HG03521 (cell line): ENCODE data around the gene SCD5.

Experiments used
- ATAC-seq: cut with Tn5 transposase; IDR thresholded peaks from one replicate; pipeline ENCODE4 v1.9.1; 2021; ENCODE audit warnings: mild to moderate bottlenecking, moderate library complexity; ENCODE audit not compliant: unreplicated experiment

SCD5 gene

DNA sequence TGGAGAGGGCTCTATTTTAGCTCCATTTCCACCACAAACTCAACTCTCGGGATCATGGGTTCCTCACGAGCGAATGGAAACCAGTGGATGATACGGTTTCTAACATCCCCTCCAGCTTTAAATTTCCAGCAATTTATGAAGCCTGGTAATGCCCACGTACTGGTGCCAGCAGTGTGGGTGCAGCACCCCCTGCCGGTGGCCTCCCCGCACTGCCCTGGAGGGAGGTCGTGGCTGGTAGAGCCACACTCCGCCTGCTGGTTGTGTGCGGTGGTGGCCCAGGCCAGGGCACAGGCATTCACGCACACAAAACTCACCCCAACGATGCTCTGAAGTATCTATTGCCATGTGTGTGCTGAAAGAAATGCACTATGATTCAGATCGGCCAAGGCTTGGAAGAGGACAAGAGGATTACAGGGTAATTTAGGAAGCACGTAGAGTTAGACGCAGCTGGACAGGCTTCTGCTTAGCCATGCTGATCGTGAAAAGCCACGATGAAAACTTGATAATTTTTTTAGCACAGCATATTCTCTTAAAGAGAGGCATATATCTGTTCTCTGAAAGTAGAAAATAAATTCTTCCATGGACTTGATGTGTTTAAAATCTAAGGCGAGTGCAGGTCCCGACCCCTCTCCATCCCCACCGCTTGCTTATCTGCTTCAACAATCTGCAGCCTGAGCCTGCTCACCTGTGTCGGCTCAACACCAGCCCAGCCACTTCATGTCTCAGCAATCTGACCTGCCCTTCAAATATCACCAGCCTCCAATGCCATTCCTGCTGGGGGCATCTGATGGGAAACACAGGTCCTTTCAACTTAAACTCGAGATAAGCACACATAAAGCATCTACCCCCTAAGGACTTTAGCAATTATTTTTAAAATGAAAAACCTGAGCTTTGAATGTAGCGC, 59.1 kb downstream of the SCD5 start:
- peak; percentile 99 for ATAC-seq

DNA sequence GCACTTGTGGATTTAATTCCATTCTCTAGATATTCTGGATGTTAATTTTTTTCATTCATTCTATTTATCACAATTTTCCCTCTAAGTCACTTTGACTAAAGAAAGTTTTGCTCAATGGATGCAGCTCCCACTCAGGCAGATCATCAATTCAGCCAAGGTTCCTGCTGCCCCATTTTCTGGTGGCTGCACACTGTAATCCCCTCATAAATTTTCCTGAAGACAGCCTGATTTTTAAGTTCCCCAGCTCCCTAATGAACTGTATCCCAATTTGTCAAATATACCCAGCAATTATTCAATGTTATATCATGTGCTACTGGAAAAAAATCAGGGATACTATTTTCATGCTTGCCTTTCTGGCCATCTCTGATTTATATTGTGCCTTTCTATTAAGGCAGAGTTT, 61.2 kb downstream of the SCD5 start:
- no peak for ATAC-seq

DNA sequence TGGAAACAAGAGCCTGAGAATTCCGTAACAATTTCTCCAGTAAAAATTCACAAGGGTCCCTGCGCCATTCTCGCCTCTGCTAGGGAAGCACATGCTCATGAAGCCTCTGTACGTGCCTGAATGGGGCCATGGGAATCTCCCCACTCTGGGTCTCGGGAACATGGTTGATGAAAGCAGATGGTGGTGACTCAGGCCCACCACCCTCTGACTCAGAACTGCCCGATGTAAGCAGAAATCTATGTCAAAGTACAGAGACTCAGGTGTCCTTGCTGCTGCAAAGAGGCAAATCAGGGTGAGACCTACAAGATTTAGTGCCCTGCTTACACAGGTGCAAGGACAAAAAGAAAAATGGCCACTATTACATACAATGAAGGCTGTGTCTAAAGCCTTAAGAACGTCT, 65.0 kb downstream of the SCD5 start:
- no peak for ATAC-seq

DNA sequence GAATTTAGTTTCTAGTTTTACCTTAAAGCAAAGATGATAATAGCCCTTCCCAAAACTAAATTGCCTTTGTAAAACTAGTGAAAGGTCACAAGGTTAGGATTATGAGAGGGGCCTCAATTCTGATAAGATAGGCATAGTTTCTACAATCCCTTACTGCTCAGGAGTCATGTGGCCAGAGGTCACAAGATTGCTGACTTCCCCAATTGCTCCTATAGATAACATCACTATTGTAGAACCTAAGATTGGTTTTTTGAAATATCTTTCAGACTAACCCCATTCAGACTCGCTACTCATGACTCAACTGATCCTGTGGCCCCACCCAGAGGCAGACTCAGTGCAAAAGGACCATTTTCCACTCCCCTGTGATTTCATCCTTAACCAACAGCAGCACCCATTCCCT, 70.3 kb downstream of the SCD5 start:
- ATAC-seq: no peak

DNA sequence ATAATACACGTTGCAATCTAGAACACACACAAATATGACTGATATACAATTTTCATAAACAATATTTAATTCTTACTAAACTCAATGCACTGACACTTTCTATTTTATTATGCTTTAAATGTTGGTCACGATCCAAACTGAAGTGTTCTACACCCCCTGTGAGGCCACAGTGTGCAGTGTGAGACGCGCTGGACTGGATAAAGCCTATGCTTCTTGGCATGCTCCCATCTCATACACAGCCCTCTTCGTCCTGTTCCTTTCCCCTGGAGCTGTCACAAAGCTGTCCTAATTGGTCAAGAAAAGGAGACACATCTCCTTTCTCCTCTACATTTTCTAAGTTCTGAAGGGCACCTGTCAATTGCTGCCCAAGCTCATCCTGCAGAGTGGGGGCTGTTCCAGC, 72.0 kb downstream of the SCD5 start:
- ATAC-seq: no peak

DNA sequence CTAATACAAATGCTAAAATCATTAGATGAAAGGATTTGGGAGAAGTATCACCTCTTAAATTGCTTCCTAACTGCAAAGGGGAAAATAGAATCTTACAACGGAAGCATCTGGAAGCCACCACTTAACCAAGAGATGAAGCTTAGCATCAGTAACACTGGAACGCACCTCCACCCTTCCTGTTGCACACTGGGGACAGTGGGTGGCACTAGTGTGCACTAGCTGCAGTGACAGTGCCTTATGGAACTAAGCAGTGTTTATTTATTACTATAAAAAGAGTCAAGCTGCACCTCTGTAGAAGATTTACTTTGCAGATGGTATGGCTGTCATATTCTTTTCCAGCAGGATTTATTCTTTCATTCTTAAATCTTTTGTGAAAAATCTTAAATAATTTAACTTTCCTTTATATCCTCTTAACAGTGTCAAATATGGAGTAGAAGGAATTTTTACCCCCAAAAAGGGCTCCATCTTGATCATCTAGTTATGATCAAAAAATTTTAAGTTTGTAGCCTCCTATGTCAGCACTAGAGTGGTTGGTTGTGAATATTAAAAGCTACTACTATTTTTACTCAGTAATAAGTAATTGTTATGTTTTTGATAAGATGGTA, 76.7 kb downstream of the SCD5 start:
- ATAC-seq: no peak

DNA sequence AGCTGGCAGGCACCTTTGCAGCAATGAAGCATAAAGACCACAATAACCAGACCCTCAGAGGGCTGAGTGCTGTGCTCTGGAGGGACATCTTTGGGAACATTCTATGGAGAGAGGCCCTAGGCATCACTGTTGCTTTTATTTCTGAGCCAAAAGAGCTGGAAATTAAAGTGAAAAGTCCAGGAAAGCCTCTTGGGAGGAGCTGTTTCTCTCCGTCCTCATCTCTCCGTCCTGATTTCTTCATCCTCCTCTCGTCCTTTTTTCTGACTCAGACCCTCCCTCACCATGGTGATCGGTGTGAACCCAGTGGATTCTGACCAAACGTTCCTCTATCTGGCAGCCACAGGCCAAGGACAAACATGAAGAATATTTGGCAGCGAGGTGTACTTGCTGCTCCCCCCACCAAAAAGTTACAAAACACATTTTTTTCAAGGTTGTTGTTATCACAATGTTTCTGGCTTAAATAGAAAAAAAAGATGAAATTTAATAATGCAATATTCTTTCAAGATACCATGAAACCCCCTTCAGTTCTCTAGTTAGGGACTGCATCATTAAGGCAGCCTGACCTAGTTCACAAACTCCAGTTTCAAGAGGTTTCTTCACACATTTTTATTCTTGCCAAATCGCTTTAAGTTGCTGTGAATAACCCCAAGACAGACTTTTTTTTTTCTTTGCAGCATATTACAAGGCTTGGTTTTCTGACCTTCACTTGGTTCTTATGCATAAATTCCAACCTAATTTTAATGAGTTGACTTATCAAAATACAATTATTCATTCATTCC, 80.2 kb downstream of the SCD5 start:
- no peak for ATAC-seq

DNA sequence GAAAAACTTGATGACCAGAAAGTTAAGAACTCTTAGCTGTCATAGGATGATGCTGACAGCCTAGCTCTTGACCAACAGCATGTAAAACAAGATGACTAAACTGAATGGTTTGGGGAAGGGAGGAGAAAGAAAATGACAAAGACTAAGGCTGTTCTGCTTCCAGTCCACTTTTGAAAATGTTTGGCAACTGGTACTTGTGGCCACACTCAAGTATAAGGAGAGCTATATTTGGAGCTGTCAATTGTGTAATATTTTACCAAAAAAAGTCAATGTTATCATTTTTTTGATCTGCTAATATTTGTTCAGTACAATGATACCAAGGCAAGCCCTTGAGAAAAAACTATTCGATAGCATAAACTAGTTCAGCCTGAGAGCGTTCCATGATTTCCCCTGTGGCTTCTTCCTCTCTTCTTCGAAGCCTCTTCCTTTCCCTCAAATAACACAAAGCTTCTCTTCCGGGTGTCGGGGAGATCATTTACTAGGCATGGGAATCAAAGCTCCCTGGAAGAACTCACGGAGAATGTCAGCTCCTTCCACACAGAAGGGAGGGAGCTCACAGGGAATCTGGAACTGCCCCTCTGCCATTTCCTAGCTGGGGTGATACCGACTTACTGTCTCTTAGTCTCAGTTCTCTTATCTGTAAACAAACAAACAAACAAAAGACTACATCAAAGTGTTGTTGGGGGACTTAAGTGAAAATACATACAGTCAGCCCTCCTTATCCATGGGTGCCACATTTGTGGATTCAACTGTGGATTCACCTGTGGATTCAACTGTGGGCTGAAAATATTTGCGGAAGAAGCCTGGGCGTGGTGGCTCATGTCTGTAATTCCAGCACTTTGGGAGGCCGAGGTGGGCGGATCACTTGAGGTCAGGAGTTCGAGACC, 82.6 kb downstream of the SCD5 start:
- ATAC-seq: no peak

DNA sequence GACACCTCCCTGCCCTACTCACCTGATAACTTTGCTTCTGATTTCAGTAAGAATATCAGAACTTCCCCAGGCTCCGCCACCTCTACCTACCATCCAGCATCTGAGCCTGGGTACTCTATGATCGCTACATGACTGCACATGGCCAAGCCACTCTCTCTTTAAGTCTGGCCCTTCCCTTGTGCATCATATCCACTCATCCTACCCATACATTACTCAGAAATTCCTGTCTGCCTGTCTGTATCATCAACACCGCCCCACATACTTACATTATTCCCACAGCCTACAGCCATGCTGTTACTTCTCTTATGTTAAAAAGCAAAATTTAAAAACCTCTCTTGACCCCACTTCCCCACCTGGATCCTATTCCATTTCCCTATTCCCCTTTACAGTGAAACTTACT, 84.7 kb downstream of the SCD5 start:
- no peak for ATAC-seq

DNA sequence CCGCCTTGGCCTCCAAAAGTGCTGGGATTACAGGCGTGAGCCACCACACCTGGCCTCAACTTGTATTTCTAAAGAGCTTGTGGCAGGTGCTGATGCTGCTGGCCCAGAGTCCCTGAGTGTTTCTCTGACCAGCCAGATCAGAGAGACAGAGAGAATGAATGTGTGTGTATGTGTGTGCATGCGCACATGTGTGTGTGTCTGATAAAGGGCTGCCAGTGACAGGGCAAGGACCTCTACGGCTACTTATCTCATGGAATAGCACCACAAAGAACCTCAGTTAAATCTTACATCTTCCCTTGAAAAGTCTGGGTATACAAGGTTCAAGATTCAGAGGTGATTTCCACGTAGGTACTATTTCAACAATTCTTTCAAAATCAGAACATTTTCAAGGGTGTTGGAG, 86.0 kb downstream of the SCD5 start:
- no peak for ATAC-seq

DNA sequence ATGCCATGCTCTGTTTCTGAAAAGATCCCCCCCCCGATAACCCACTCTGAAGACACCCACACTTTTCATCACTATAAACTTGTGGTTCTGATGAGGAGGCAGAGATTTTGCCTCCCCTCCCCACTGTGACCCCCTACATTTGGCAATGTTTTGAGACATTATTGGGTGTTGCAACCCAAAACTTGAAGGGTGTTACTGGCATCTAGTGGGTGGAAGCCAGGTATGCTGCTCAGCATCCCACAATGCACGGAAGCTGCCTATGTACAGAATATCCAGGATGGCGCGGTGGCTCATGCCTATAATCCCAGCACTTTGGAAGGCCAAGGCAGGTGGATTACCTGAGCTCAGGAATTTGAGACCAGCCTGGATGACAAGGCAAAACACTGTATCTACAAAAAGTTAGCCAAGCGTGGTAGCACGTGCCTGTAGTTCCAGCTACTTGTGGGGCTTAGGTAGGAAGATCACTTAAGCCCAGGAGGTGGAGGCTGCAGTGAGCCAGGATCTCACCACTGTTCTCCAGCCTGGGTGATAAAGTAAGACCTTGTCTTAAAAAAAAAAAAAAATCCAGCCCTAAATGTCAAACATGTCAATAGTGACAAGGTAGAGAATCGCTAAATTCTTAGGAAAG, 87.3 kb downstream of the SCD5 start:
- ATAC-seq: no peak

DNA sequence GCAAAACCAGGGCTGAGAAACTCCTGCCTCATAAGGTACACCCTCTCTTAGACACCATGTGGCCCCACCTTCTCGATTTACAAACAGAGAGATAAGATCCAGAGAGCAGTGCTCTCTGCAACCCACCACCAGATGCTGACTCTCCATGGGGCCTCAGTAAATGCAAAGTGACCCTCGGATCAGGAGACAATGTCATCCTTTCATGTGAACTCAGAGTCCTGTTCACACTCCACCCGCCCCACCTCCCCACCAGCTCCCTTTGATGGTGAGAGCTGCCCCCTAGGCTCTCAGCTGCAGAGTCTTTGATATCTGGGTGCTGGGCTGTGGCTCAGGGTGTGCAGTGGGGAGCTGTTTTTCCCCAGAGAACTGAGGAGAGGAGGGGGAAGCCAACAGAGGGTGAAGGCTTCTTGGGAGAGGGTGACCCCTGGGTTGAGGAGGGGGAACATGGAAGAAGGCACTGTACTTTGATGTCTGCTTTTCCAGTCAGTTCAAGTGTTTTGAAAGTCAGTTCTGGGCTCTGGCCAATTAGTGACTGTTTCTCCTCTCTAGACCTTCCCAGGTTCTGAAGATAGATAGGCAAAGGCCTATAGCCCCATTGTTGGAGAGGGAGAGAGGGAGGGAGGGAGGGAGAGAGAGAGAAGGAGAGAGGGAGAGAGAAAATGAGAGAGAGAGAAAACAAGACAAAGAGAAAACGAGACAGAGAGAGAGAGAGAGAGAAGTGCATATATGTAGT, 88.2 kb downstream of the SCD5 start:
- ATAC-seq: no peak

DNA sequence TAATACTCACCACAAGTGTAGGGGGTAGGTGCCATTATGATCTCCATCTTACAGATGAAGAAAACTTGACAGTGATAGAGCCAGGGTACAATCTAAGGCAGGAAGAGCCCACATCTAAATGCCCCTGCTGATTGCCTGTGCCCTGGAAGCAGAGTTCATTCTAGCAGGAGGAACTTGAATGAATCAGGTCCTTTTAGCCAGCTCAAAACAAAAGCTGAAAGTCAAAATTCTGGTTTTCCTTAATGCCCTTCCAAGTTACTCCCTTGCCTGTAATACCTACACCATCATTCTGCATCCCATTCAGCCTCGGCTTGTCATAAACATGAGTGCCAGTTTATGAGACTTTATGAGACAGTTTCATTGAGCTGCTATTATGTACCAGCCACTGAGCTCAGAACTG, 89.6 kb downstream of the SCD5 start:
- ATAC-seq: no peak

DNA sequence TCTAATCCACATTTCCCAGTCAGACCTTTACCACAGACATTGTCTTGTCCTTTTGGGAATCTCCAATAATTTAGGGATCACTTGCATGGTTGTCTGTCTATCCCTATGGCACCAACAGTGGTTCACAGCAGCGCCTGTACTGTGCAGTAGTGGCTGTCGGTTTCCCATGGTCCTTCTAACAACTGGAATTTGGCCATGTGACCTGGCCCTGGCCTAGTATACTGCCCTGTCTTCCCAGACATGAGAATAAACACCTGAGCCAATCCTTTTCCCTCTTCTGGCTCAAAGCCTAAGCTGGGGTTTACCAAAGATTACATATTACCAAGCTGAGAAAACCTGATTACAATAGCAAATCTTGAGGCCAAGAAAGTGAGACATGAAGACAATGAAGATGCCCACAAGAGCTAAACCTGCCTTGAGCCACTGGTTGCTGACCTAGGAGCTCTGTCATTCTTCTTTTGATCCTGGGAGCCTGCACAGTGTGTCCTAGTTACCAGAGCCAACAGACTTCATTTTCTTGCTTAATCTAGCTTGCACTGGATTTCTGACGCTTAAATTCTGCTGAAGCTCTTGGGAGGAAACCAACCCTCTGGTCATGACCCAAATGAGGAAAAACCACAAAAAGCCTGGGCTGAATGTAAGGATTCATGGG, 92.1 kb downstream of the SCD5 start:
- no peak for ATAC-seq

DNA sequence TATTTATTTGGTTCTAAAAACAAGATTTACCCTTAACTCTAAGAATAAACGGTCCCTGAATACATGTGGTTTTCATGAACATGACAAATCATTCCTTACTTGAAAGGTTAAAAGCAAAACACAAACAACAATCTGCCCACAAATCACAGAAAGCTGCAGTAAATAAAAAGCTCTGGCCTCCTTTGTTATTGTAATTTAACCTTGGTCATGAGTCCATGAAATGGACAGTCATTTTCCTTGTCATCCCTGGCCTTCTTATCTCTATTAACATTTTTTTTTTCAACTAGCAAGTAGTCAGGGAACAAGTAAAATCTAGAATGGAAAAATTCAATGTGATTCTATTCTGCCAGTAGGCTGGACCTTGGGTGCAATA, 92.7 kb downstream of the SCD5 start:
- no peak for ATAC-seq

DNA sequence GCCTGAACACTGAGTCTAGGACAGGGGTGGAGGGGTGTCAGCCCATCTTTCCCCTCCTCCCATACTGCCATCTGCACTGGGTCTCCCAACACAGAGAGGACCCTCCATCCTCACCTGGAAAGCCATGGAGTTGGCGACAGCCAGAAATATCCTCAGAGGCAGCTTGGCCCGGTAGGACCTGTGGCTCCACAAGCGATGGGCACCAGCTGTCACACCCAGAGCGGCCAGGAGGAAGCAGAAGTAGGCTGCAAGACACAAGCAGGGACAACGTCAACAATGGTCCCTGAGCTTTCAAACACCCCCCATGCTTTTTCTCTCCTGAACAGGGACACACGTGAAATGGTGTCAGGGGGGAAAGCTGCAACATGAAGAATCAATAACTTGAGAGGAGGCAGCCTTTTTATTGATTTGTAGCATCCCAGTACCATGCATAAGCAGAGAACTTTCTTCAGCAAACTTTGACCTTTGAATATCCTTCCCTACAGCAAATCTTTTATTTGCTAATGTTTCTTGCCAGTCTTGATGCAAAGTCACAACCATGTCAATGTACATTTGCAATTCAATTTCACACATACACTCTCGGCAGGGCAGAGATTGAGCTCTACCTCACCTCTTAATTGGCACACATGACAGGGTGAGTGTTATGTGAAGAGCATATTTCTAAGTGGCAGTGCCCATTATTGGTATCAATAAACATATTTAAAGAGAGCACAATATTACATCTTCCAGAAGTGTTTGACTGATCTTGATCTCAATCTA, 93.2 kb downstream of the SCD5 start:
- ATAC-seq: no peak

DNA sequence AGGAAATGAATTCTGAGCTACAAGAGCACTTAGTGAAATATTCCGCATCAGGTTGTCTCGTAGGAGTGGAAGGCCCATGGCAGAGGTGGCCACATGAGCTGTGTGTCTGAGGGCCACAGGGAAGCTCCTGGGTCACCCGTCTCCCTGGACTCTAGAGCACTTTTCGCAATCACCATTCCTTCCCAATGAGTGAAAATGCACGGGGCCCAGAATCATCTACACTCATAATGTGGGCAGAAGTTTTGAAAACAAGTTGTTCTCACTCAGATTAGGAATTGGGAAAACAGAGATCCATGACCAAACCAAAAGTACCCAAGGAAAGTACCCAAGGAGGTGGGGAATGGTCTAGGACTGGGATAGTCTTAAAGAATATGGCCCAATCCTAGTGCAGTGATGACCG, 94.4 kb downstream of the SCD5 start:
- no peak for ATAC-seq

DNA sequence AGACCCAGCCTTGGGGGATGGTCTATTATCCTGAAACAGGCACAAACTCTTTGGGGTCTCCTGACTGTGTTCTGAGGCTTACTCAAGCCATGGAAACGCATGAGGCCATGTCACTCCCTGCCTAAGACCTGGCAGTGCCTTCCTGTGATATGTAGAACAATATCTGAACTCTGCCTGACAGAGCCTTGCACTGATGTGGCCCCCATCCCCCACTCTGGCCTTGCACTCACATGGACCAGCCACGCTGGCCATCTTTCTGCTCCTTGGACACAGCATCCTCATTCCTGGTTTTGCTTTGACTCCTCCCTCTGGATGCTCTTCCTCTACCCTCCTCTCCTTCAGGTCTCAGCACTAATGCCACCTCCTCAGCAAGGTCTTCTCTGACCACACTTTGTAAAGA, 100.2 kb downstream of the SCD5 start:
- ATAC-seq: no peak

DNA sequence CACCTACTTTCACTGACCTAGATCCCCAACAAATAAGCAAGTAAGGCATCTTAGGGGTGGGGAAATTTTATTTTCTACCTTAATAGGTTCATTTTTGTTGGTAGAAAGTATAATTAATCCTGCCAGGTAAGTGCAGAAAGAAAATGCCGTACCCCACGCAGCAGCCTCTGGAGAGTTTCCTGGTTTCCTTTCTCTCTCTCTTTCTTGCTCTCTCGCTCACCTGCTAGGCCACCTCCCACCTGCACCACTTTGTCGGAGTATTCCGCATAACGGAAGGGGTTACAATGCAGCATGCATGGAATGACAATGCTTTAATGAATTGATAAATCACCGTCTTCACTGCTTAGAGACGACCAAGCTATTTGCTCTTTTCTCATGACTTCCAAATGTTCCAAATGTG, 101.0 kb downstream of the SCD5 start:
- ATAC-seq: no peak
